ENCODE data around the gene CDC14C.
"Not testable (repeated sequence)": the region's sequence is repeated elsewhere in the genome, so short reads cannot be mapped to it uniquely, and the experiment has no call there.

CDC14C gene

DNA sequence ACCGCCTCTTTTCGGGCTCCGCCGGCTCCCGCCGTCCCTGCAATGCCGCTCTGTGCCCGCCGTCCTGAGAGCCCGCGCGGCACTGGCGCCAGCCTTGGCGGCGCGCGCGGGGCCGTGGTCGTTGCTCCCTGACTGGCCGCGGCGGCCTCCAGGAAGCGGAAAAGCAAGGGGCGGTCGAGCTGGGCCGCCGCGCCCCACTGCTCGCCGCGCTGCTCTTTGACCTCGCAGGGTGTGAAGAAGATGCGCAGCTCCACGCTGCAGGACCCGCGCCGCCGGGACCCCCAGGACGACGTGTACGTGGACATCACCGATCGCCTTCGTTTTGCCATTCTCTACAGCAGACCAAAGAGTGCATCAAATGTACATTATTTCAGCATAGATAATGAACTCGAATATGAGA is at the start of gene CDC14C:
CDC14C (plus strand) TSS at position 115 of the 400 bp plus-strand sequence; CDS start at position 241, 126 bp downstream.
- DNase-seq = no peak

- DNase-seq = no peak
Measured at GRCh38 chr7:48875045-48875916, 49.1 kb upstream of the CDC14C start.

GRCh38 chr7:48876087-48876486 is 48.3 kb upstream of the CDC14C start:
- no peak for DNase-seq

- no peak for DNase-seq
Measured at GRCh38 chr7:48880851-48881250, 43.5 kb upstream of the CDC14C start.

DNA sequence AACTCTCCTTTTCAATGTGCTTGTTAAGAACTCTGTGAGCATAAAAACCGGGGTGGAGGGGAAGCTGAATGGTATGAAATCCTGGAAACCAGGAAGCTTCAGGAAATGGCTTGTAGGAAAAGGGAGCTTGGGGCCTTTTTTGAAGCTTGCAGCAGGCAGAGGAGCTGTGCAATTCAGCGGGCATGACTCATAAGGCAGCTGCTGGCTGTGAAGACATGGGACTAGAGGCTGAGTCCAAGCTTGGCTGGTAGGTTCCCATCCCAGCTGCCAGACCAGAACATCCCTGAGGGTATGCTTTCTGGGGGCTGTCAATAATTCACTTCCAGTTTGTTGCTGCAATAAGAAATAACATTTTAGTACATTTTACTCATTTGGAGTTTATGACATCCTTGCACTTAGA is 36.8 kb upstream of the CDC14C start:
- DNase-seq = no peak

DNA sequence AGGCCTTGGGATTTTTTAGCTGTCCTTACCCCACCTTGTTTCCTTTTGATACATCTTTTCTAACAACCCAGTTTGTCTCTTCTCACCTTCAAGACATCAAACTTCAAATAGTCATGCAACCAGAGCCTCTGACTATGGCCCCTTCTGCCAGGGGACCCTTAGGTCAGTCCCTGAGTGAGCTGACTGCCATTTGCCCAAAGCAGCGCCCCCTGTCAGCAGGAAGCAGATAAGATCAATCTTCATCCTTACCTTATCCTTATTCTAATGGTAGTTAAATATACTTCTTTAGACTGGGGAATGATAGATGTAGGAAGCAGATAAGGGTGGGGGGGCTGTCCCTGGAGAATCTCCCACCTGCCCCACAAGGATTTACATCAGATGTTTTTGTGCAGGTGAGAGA is 29.8 kb upstream of the CDC14C start:
- no peak for DNase-seq

DNA sequence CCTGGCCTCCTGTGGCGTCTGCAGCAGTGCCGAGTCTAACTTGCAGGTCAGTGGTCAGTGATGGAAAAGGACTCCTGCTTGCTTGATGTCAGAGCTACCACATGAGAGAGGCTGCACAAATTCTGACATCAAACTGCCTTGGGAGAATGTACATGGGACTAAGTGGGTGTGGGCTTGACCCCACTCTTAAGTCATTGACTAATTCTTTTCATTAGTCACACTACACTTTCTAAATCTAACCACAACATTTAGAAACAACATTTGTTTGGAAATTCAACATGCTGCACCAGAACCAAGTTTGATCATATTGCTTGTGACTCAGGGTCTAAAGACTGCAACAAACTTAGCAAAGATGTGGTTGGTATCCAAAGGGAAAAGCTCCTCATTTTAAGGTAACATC is 24.4 kb upstream of the CDC14C start:
- DNase-seq = no peak

- DNase-seq = no peak
Measured at GRCh38 chr7:48901966-48902365, 22.4 kb upstream of the CDC14C start.

- no peak for DNase-seq
Measured at GRCh38 chr7:48904975-48905374, 19.4 kb upstream of the CDC14C start.

DNA sequence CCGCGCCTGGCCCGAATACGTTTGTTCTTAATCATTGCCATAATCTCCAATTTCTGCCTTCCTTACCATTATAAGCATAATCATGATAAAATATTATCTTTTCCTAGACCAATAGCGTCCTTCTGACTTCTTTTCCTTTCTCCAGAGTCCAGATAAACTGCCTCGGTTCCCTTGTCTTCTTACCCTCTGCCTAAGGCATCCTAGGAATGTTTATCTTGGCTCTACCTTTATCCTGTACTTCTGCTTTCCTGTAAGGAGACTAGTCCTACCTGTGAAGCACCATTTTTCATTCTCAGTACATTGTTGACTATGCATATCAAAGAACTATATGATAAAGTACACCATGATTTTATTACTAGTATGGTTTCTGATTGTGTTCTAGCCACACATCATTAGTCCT is 18.7 kb upstream of the CDC14C start:
- not testable (repeated sequence) for DNase-seq

- DNase-seq = not testable (repeated sequence)
Measured at GRCh38 chr7:48909887-48910286, 14.5 kb upstream of the CDC14C start.

DNA sequence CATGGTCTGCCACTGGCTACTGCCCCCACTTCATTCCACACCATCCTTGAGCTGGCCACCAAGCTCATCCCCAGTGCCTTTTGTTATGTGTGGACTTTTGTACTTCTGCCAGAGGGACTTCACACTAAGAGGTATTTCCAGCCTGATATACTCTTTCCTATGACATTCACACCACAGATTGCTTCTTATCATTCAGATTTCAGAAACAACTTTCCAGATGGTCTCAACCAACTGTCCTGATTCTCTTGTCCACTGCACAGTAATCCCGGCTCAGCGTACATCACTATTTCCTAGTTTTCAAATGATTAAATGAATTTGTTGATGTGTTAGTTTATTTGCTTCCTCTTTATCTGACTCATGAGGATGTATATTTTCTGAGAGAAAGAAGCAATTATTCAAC is 7.1 kb downstream of the CDC14C start:
- DNase-seq = no peak

GRCh38 chr7:48932126-48932910 is 8.0 kb downstream of the CDC14C start:
- DNase-seq = no peak

DNA sequence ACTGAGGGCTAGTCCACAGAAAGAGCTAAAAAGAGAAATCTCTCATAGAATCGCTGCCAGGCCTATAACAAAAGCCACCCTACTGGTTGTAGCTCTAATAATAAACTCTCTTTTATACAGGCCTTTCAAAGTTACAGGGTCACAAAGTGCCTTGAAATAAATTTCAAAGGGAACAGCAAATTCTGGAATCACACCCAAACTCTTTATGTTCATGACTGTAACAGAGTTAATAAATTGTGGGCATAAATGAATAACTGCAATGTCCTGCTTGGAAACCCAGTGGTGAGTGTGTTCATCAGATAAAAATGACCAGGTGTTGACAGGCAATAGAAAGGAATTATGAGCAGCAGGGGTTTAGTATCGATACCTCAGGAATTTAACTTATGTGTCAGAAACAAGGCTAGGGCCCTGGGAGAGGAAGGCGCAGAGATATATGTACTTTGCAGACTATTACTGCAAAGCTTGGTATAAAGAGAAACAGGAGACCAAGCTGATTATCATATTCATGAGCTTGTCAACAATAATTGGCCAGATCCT is 9.3 kb downstream of the CDC14C start:
- DNase-seq = no peak

DNA sequence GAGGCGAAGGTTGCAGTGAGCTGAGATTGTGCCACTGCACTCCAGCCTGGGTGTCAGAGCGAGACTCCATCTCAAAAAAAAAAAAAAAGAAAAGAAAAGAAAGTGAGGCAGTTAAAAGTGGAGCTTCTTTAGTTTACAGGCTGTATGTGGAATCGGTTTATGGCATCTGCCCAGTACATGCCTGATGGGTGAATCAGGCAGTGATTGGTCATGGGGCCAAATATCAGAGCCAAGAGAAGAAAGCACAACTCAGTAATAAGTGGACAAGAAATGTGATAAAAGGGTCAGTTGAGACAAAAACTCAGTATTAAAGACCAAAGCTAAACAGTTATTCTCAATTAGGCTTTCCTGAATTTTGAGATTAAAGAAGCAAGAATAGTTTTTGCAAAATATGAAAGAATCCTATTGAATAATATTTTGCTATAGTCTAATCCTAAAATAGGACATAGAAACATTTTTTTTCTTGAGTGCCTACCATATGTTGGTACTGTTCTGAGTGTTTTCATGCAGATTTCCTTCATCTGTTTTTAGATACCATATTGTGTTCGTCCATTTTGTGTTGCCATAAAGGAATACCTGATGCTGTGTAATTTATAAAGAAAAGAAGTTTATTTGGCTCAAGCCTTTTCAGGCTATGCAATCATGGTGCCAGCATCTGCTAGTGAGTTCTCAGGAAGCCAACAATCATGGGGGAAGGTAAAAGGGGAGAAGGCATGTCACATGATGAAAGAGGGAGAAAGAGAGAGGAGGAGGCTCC is 14.4 kb downstream of the CDC14C start:
- no peak for DNase-seq

- DNase-seq = no peak
Measured at GRCh38 chr7:48943279-48943990, 19.1 kb downstream of the CDC14C start.

- DNase-seq = no peak
Measured at GRCh38 chr7:48955916-48956315, 31.6 kb downstream of the CDC14C start.

GRCh38 chr7:48959676-48960075 is 35.3 kb downstream of the CDC14C start:
- DNase-seq = no peak

- DNase-seq = no peak
Measured at GRCh38 chr7:48962821-48963505, 38.6 kb downstream of the CDC14C start.

GRCh38 chr7:48964074-48964473 is 39.7 kb downstream of the CDC14C start:
- DNase-seq = no peak

GRCh38 chr7:48971173-48971572 is 46.8 kb downstream of the CDC14C start:
- DNase-seq = no peak

DNA sequence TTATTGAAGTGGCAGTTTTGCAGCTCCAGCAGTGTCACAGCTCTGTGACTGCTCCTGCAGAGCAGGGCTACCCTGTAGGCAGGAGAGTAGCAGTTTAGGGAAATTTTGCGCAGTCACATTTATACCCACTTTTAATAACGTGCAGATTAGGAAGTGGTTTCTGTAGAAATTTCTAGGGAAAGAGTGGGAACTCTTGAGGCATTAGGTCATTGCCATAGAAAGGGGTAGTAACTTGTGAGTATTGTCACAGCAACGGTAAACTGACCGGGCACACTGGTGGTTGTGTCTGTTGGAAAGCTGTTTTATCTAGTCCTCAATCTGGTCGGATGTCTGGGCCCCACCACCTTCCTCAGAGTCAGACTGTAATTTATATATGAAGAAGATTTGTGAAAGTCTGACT is 51.9 kb downstream of the CDC14C start:
- DNase-seq = no peak
